Hepatocyte (in vitro differentiated cells): ENCODE results near the gene DYRK4. TPM values are rescaled to one million over a fixed set of nuclear protein-coding genes. Genes with fewer than 3 reads are reported as not detected.

Experiments
- DNase-seq: peaks from one replicate; pipeline ENCODE4 v3.0.0-alpha.2; 2016; ENCODE audit warnings: low spot score
- H2AFZ ChIP-seq: fragments of 200-600 bp; sonication (generic); 2 replicates; pipeline ENCODE4 v1.6.0; 2016; ENCODE audit warnings: antibody characterized with exemption, mild to moderate bottlenecking
- H3K27ac ChIP-seq: fragments of 200-600 bp; sonication (generic); 2 replicates; pipeline ENCODE4 v1.5.1; 2016; ENCODE audit warnings: mild to moderate bottlenecking
- H3K27me3 ChIP-seq: fragments of 200-600 bp; sonication (generic); 2 replicates; pipeline ENCODE4 v1.6.1; 2016
- H3K36me3 ChIP-seq: fragments of 200-600 bp; sonication (generic); replicated peaks from 2 replicates; pipeline ENCODE4 v1.5.1; 2016; ENCODE audit warnings: low read depth; ENCODE audit not compliant: insufficient read depth
- H3K4me1 ChIP-seq: fragments of 200-600 bp; sonication (generic); 2 replicates; pipeline ENCODE4 v1.5.1; 2016; ENCODE audit warnings: mild to moderate bottlenecking, moderate library complexity; ENCODE audit not compliant: insufficient read depth
- H3K4me2 ChIP-seq: fragments of 200-600 bp; sonication (generic); 2 replicates; pipeline ENCODE4 v1.6.0; 2016
- H3K4me3 ChIP-seq: fragments of 200-600 bp; sonication (generic); 2 replicates; pipeline ENCODE4 v1.5.1; 2016; ENCODE audit warnings: mild to moderate bottlenecking
- H3K79me2 ChIP-seq: fragments of 200-600 bp; sonication (generic); 2 replicates; pipeline ENCODE4 v1.6.0; 2017; ENCODE audit warnings: mild to moderate bottlenecking
- H3K9me2 ChIP-seq: fragments of 200-600 bp; sonication (generic); replicated peaks from 2 replicates; pipeline ENCODE4 v1.6.0; 2017; ENCODE audit warnings: mild to moderate bottlenecking; ENCODE audit not compliant: insufficient read depth
- H3K9me3 ChIP-seq: fragments of 200-600 bp; sonication (generic); 2 replicates; pipeline ENCODE4 v1.5.1; 2016; ENCODE audit warnings: low read depth, mild to moderate bottlenecking
- H4K20me1 ChIP-seq: fragments of 200-600 bp; sonication (generic); 2 replicates; pipeline ENCODE4 v1.6.0; 2016; ENCODE audit warnings: mild to moderate bottlenecking; ENCODE audit not compliant: insufficient read depth, poor library complexity, severe bottlenecking
- CTCF ChIP-seq: fragments of 200-600 bp; sonication (generic); IDR thresholded peaks from 2 replicates; pipeline ENCODE4 v1.5.1; 2016; ENCODE audit warnings: antibody characterized with exemption, mild to moderate bottlenecking; ENCODE audit not compliant: poor library complexity
- EZH2 ChIP-seq: fragments of 200-600 bp; sonication (generic); IDR thresholded peaks from 2 replicates; pipeline ENCODE4 v1.6.1; 2016; ENCODE audit warnings: antibody characterized with exemption, mild to moderate bottlenecking, borderline replicate concordance
- EZH2phosphoT487 ChIP-seq: fragments of 200-600 bp; sonication (generic); IDR thresholded peaks from one replicate; pipeline ENCODE4 v1.6.1; 2018; ENCODE audit warnings: antibody characterized with exemption, mild to moderate bottlenecking, low read depth, moderate library complexity; ENCODE audit not compliant: unreplicated experiment, severe bottlenecking
- WGBS: methylation state at CpG from one replicate; pipeline ENCODE4 v1.1.6; 2016; ENCODE audit warnings: low lambda C conversion rate; ENCODE audit errors: missing lambda C conversion rate; 5-methylcytosine and 5-hydroxymethylcytosine counted together
- polyA plus RNA-seq: library from polyadenylated mRNA; unstranded; fragments of >200 nt; fragmentation: Nextera tagmentation; extraction: Ambion mirVana; gene quantifications from 2 replicates; pipeline ENCODE4 v1.2.1, GENCODE V29; 2016
- total RNA-seq: library from RNA; depleted of rRNA; stranded (reverse); fragments of >200 nt; gene quantifications from 2 replicates; pipeline ENCODE4 v1.2.3, GENCODE V29; 2014

Gene DYRK4
- total and polyA plus RNA-seq, 2 experiments from 2014 or later: 34.1 to 50.3 TPM

- TF ChIP-seq EZH2phosphoT487 (no peak), CTCF (no peak), EZH2 (no peak)
- no peak for DNase-seq
- H2AFZ ChIP-seq: no peak overlapping the region
Measured at GRCh38 chr12:4552191-4552590, 9.8 kb upstream of the DYRK4 start.

GRCh38 chr12:4553943-4554342 is 8.1 kb upstream of the DYRK4 start:
- H3K4me2 ChIP-seq: no peak overlapping the region
- H3K4me3 ChIP-seq: no peak overlapping the region
- no peaks in the 10 kb centered on the region for H4K20me1 ChIP-seq
- H3K36me3 ChIP-seq: no peaks in the 10 kb centered on the region
- TF ChIP-seq CTCF (no peak), EZH2phosphoT487 (no peak), EZH2 (no peak)
- H3K79me2 ChIP-seq: no peaks in the 10 kb centered on the region
- H3K4me1 ChIP-seq: no peaks in the 10 kb centered on the region
- no peak for DNase-seq
- H2AFZ ChIP-seq: no peak overlapping the region
- no peaks in the 10 kb centered on the region for H3K9me2 ChIP-seq
- no peaks in the 10 kb centered on the region for H3K27me3 ChIP-seq
- 94% methylated on average over 4 of the region's 4 CpGs for WGBS
- no peaks in the 10 kb centered on the region for H3K9me3 ChIP-seq
- H3K27ac ChIP-seq: no peak overlapping the region

More at GRCh38 chr12:4552191-4552590, 9.8 kb upstream of the DYRK4 start:
- Histone ChIP-seq H3K4me3 (no peak overlapping the region), H3K27ac (no peak overlapping the region), H3K36me3 (no peaks in the 10 kb centered on the region), H3K4me1 (no peaks in the 10 kb centered on the region), H3K79me2 (no peaks in the 10 kb centered on the region), H3K9me2 (no peaks in the 10 kb centered on the region), H3K4me2 (no peak overlapping the region), H3K9me3 (no peaks in the 10 kb centered on the region), H3K27me3 (no peaks in the 10 kb centered on the region), H4K20me1 (no peaks in the 10 kb centered on the region)
- WGBS: 97% methylated on average over 1 of the region's 1 CpG

GRCh38 chr12:4555804-4556203 is 6.2 kb upstream of the DYRK4 start:
- Histone ChIP-seq H3K9me2 (no peaks in the 10 kb centered on the region), H3K79me2 (no peaks in the 10 kb centered on the region), H3K9me3 (no peaks in the 10 kb centered on the region), H4K20me1 (no peaks in the 10 kb centered on the region), H3K4me2 (no peak overlapping the region), H3K27ac (no peak overlapping the region), H3K27me3 (no peaks in the 10 kb centered on the region), H3K36me3 (no peaks in the 10 kb centered on the region), H3K4me1 (no peaks in the 10 kb centered on the region), H3K4me3 (no peak overlapping the region), H2AFZ (no peak overlapping the region)
- DNase-seq: no peak
- TF ChIP-seq CTCF: no peak
- TF ChIP-seq EZH2: no peak
- no peak for TF ChIP-seq EZH2phosphoT487
- WGBS: 80% methylated on average over 2 of the region's 2 CpGs
